Testis (tissue), 2 donors: ENCODE data around the gene AP1M2.

ENCODE experiments used
- CTCF ChIP-seq, 3 experiments: fragments of 450-650 bp in 2 of 3; fragments of 200-600 bp in 1 of 3; sonication (generic) in 1 of 3; IDR thresholded peaks; one replicate each; pipeline ENCODE4 v1.5.1; 2016 to 2019; ENCODE audit warnings: antibody characterized with exemption in 3 of 3, mild to moderate bottlenecking in 2 of 3, moderate library complexity in 1 of 3
- POLR2A ChIP-seq: fragments of 450-650 bp; IDR thresholded peaks from one replicate; pipeline ENCODE4 v1.6.1; 2017; ENCODE audit warnings: antibody characterized with exemption, mild to moderate bottlenecking, moderate library complexity

GRCh38 chr19:10602330-10603083 is 15.4 kb upstream of the AP1M2 start:
- TF ChIP-seq CTCF (IDR thresholded peaks at IDR 0.05) (no peak), POLR2A (no peak)
